Mesenchymal stem cell (in vitro differentiated cells and primary cell): Measurements from ENCODE around the gene UBE2D1.

Source experiments
- DNase-seq: peaks from one replicate; pipeline ENCODE4 v3.0.0-alpha.2; 2013
- H2AFZ ChIP-seq: one replicate; pipeline ENCODE4 v1.6.1; 2013; ENCODE audit warnings: low read depth, mild to moderate bottlenecking, control low read depth, inconsistent platforms, low read length, moderate library complexity
- H2AK5ac ChIP-seq: 2 replicates; pipeline ENCODE4 v1.6.1; 2013; ENCODE audit warnings: low read length, moderate library complexity, mild to moderate bottlenecking, inconsistent platforms; ENCODE audit not compliant: severe bottlenecking
- H2BK120ac ChIP-seq: one replicate; pipeline ENCODE4 v1.6.1; 2013; ENCODE audit warnings: low read depth, mild to moderate bottlenecking, inconsistent platforms, low read length, moderate library complexity
- H2BK12ac ChIP-seq, 2 experiments: one replicate each; pipeline ENCODE4 v1.6.1; 2013; ENCODE audit warnings: inconsistent platforms in 2 of 2, low read length in 2 of 2, mild to moderate bottlenecking in 2 of 2, moderate library complexity in 2 of 2, control low read depth in 1 of 2
- H2BK15ac ChIP-seq: one replicate; pipeline ENCODE4 v1.6.1; 2013; ENCODE audit warnings: mild to moderate bottlenecking, low read depth, inconsistent platforms; ENCODE audit not compliant: poor library complexity, severe bottlenecking
- H2BK5ac ChIP-seq: 2 replicates; pipeline ENCODE4 v1.6.1; 2013; ENCODE audit warnings: low read depth, mild to moderate bottlenecking, low read length, control low read depth, inconsistent platforms; ENCODE audit not compliant: poor library complexity, severe bottlenecking
- H3K14ac ChIP-seq, 2 experiments: one replicate each; pipeline ENCODE4 v1.6.1; 2013; ENCODE audit warnings: inconsistent platforms in 2 of 2, low read length in 2 of 2, control low read depth in 1 of 2, mild to moderate bottlenecking in 1 of 2, moderate library complexity in 1 of 2
- H3K18ac ChIP-seq, 2 experiments: one replicate each; pipeline ENCODE4 v1.6.1; 2013; ENCODE audit warnings: inconsistent platforms in 2 of 2, low read length in 2 of 2, control low read depth in 1 of 2, low read depth in 1 of 2, mild to moderate bottlenecking in 1 of 2
- H3K23ac ChIP-seq, 2 experiments: one replicate each; pipeline ENCODE4 v1.6.1; 2013; ENCODE audit warnings: inconsistent platforms in 2 of 2, low read length in 2 of 2, mild to moderate bottlenecking in 2 of 2, moderate library complexity in 2 of 2, control low read depth in 1 of 2
- H3K27ac ChIP-seq: 2 replicates; pipeline ENCODE4 v1.5.1; 2013; ENCODE audit warnings: mild to moderate bottlenecking, moderate library complexity, low read length, control low read depth, inconsistent platforms; ENCODE audit not compliant: poor library complexity, severe bottlenecking
- H3K27me3 ChIP-seq, 2 experiments: 2 replicates each; pipeline versions ENCODE4 v1.6.1 to v1.7.0; 2013; ENCODE audit warnings: low read length in 2 of 2, mild to moderate bottlenecking in 2 of 2, moderate library complexity in 2 of 2, control low read depth in 1 of 2, inconsistent platforms in 1 of 2; ENCODE audit not compliant: control insufficient read depth in 1 of 2, insufficient read depth in 1 of 2
- H3K36me3 ChIP-seq, 2 experiments: 2 replicates each; pipeline versions ENCODE4 v1.6.1 to v1.7.0; 2013; ENCODE audit warnings: low read length in 2 of 2, control low read depth in 1 of 2, inconsistent platforms in 1 of 2, low read depth in 1 of 2, mild to moderate bottlenecking in 1 of 2; ENCODE audit not compliant: insufficient read depth in 2 of 2, control insufficient read depth in 1 of 2
- H3K4ac ChIP-seq, 2 experiments: one replicate each; pipeline ENCODE4 v1.6.1; 2013; ENCODE audit warnings: inconsistent platforms in 2 of 2, low read length in 2 of 2, mild to moderate bottlenecking in 2 of 2, moderate library complexity in 2 of 2, control low read depth in 1 of 2, low read depth in 1 of 2
- H3K4me1 ChIP-seq: 2 replicates; pipeline ENCODE4 v1.6.1; 2013; ENCODE audit warnings: low read depth, low read length, control low read depth; ENCODE audit not compliant: control insufficient read depth, insufficient read depth
- H3K4me2 ChIP-seq: 2 replicates; pipeline ENCODE4 v1.6.1; 2013; ENCODE audit warnings: low read length, mild to moderate bottlenecking, inconsistent platforms; ENCODE audit not compliant: poor library complexity, severe bottlenecking
- H3K4me3 ChIP-seq, 2 experiments: 2 replicates each; pipeline versions ENCODE4 v1.5.1 to v1.7.0; 2013; ENCODE audit warnings: low read length in 2 of 2, mild to moderate bottlenecking in 2 of 2, control low read depth in 1 of 2, low read depth in 1 of 2; ENCODE audit not compliant: insufficient read depth in 1 of 2
- H3K79me1 ChIP-seq: replicated peaks from 2 replicates; pipeline ENCODE4 v1.6.1; 2013; ENCODE audit warnings: mild to moderate bottlenecking, control low read depth, low read length, inconsistent platforms; ENCODE audit not compliant: poor library complexity, severe bottlenecking
- H3K9ac ChIP-seq: 2 replicates; pipeline ENCODE4 v1.7.0; 2013; ENCODE audit warnings: mild to moderate bottlenecking, low read length, moderate library complexity
- H3K9me3 ChIP-seq: 2 replicates; pipeline ENCODE4 v1.7.0; 2013; ENCODE audit warnings: mild to moderate bottlenecking, low read length; ENCODE audit not compliant: control insufficient read depth
- H4K8ac ChIP-seq: one replicate; pipeline ENCODE4 v1.6.1; 2013; ENCODE audit warnings: inconsistent platforms, mild to moderate bottlenecking, low read length, moderate library complexity
- H4K91ac ChIP-seq: one replicate; pipeline ENCODE4 v1.6.1; 2013; ENCODE audit warnings: mild to moderate bottlenecking, low read length, inconsistent platforms
- WGBS: methylation state at CpG from one replicate; pipeline ENCODE4 v1.1.7; 2013; ENCODE audit warnings: mixed read lengths; 5-methylcytosine and 5-hydroxymethylcytosine counted together

The UBE2D1 gene

GRCh38 chr10:58307676-58308075 is 27.1 kb upstream of the UBE2D1 start:
- H3K4ac ChIP-seq, result no peak overlapping the region
- H3K9ac ChIP-seq, result no peak overlapping the region
- H3K23ac ChIP-seq, result no peak overlapping the region
- DNase-seq, result no peak
- H3K36me3 ChIP-seq, result no peaks in the 10 kb centered on the region
- H3K4me2 ChIP-seq, result no peak overlapping the region
- no peak overlapping the region for H2BK120ac ChIP-seq
- H2AFZ ChIP-seq, result no peak overlapping the region
- no peak overlapping the region for H4K91ac ChIP-seq
- no peak overlapping the region for H2BK12ac ChIP-seq
- H3K27me3 ChIP-seq, result peaks cover 0 to 12% of the 10 kb centered on the region in 2 experiments
- H3K4me3 ChIP-seq, result no peak overlapping the region
- no peak overlapping the region for H4K8ac ChIP-seq
- no peaks in the 10 kb centered on the region for H3K79me1 ChIP-seq
- WGBS, result 100% methylated on average over 1 of the region's 3 CpGs
- no peak overlapping the region for H2BK15ac ChIP-seq
- H3K9me3 ChIP-seq, result no peaks in the 10 kb centered on the region
- no peak overlapping the region for H3K18ac ChIP-seq
- no peak overlapping the region for H3K27ac ChIP-seq
- H2BK5ac ChIP-seq, result no peak overlapping the region
- peaks cover under 1% of the 10 kb centered on the region for H3K4me1 ChIP-seq
- H3K14ac ChIP-seq, result no peak overlapping the region
- H2AK5ac ChIP-seq, result no peak overlapping the region

GRCh38 chr10:58311026-58311425 is 23.8 kb upstream of the UBE2D1 start:
- Histone ChIP-seq H4K8ac (no peak overlapping the region), H3K27me3 (peaks cover 0 to 4% of the 10 kb centered on the region in 2 experiments), H2AFZ (no peak overlapping the region), H3K23ac (no peak overlapping the region), H2AK5ac (no peak overlapping the region), H2BK120ac (no peak overlapping the region), H4K91ac (no peak overlapping the region), H3K9ac (no peak overlapping the region), H3K18ac (no peak overlapping the region), H2BK5ac (no peak overlapping the region), H3K27ac (no peak overlapping the region), H2BK12ac (no peak overlapping the region), H3K4me3 (no peak overlapping the region), H3K4me1 (peaks cover 1% of the 10 kb centered on the region), H3K4ac (no peak overlapping the region), H3K9me3 (no peaks in the 10 kb centered on the region), H3K14ac (no peak overlapping the region), H2BK15ac (no peak overlapping the region), H3K4me2 (no peak overlapping the region), H3K79me1 (no peaks in the 10 kb centered on the region), H3K36me3 (no peaks in the 10 kb centered on the region)
- DNase-seq, result no peak

DNA sequence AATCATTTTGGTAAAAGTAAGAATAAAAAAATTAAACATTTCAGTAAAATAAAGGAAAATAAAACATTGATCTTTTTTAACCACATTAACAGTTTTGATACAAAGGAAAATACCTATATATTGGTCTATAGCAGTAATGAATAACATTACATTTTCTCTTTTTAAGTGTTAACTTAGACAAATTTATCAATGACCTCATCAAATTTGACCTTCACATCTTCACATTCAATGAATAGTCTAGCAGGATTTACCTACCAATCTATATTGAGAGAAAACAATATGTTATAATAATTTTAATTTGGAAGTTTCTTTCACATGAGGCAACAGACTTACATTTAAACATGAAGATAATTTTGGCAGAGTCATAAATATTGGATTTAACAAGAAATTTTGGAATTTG is 17.9 kb upstream of the UBE2D1 start:
- Histone ChIP-seq H3K23ac (no peak overlapping the region), H2BK120ac (no peak overlapping the region), H3K9ac (no peak overlapping the region), H3K4me3 (no peak overlapping the region), H3K18ac (no peak overlapping the region), H4K8ac (no peak overlapping the region), H3K27ac (no peak overlapping the region), H3K4ac (no peak overlapping the region), H3K9me3 (no peaks in the 10 kb centered on the region), H3K27me3 (no peaks in the 10 kb centered on the region), H2AK5ac (no peak overlapping the region), H4K91ac (no peak overlapping the region), H3K4me2 (no peak overlapping the region), H3K36me3 (no peaks in the 10 kb centered on the region), H2BK12ac (no peak overlapping the region), H3K4me1 (peaks cover 1% of the 10 kb centered on the region), H2AFZ (no peak overlapping the region), H2BK15ac (no peak overlapping the region), H2BK5ac (no peak overlapping the region), H3K79me1 (no peaks in the 10 kb centered on the region), H3K14ac (no peak overlapping the region)
- no peak for DNase-seq

GRCh38 chr10:58318346-58318745 is 16.5 kb upstream of the UBE2D1 start:
- H3K18ac ChIP-seq, result no peak overlapping the region
- H3K14ac ChIP-seq, result no peak overlapping the region
- no peak overlapping the region for H4K91ac ChIP-seq
- H3K9me3 ChIP-seq, result no peaks in the 10 kb centered on the region
- no peak overlapping the region for H2BK120ac ChIP-seq
- no peak overlapping the region for H3K23ac ChIP-seq
- H2AFZ ChIP-seq, result no peak overlapping the region
- H3K4me1 ChIP-seq, result no peaks in the 10 kb centered on the region
- 91% methylated on average over 1 of the region's 2 CpGs for WGBS
- no peak overlapping the region for H2AK5ac ChIP-seq
- no peak overlapping the region for H3K4ac ChIP-seq
- H2BK15ac ChIP-seq, result no peak overlapping the region
- no peak overlapping the region for H2BK5ac ChIP-seq
- no peaks in the 10 kb centered on the region for H3K79me1 ChIP-seq
- no peak overlapping the region for H4K8ac ChIP-seq
- H3K9ac ChIP-seq, result no peak overlapping the region
- no peak overlapping the region for H3K27ac ChIP-seq
- no peak overlapping the region for H3K4me3 ChIP-seq
- DNase-seq, result no peak
- no peak overlapping the region for H2BK12ac ChIP-seq
- no peaks in the 10 kb centered on the region for H3K27me3 ChIP-seq
- H3K36me3 ChIP-seq, result no peaks in the 10 kb centered on the region
- no peak overlapping the region for H3K4me2 ChIP-seq
